H9 (cell line): ENCODE data around the gene EPB41. TPM values are rescaled to one million over a fixed set of nuclear protein-coding genes. Genes with fewer than 3 reads are reported as not detected.

Source experiments
- DNase-seq: peaks from one replicate; pipeline ENCODE4 v3.0.0-alpha.2; 2017
- H2AFZ ChIP-seq: one replicate; pipeline ENCODE4 v1.6.1; 2013; ENCODE audit warnings: mild to moderate bottlenecking, low read length, control low read depth, moderate library complexity
- H2AK5ac ChIP-seq: 2 replicates; pipeline ENCODE4 v1.6.1; 2013; ENCODE audit warnings: low read length, control low read depth, mixed read lengths; ENCODE audit not compliant: insufficient read length
- H2BK120ac ChIP-seq: one replicate; pipeline ENCODE4 v1.6.1; 2013; ENCODE audit warnings: low read depth, mild to moderate bottlenecking, low read length, control low read depth, inconsistent platforms; ENCODE audit not compliant: poor library complexity, severe bottlenecking
- H2BK12ac ChIP-seq: 2 replicates; pipeline ENCODE4 v1.6.1; 2013; ENCODE audit warnings: low read length, control low read depth, mixed read lengths, low read depth; ENCODE audit not compliant: insufficient read length
- H2BK15ac ChIP-seq: 2 replicates; pipeline ENCODE4 v1.6.1; 2013; ENCODE audit warnings: low read depth, low read length, control low read depth
- H2BK20ac ChIP-seq: one replicate; pipeline ENCODE4 v1.6.1; 2013; ENCODE audit warnings: low read depth, mild to moderate bottlenecking, low read length, control low read depth, inconsistent platforms; ENCODE audit not compliant: poor library complexity, severe bottlenecking
- H2BK5ac ChIP-seq: 2 replicates; pipeline ENCODE4 v1.6.1; 2013; ENCODE audit warnings: low read length, control low read depth, mixed read lengths; ENCODE audit not compliant: insufficient read length
- H3K14ac ChIP-seq: 2 replicates; pipeline ENCODE4 v1.6.1; 2013; ENCODE audit warnings: low read length, control low read depth; ENCODE audit not compliant: insufficient read depth
- H3K18ac ChIP-seq: 2 replicates; pipeline ENCODE4 v1.6.1; 2013; ENCODE audit warnings: low read depth, mild to moderate bottlenecking, mixed read lengths, low read length, control low read depth; ENCODE audit not compliant: insufficient read length
- H3K23ac ChIP-seq: 2 replicates; pipeline ENCODE4 v1.6.1; 2013; ENCODE audit warnings: low read length, control low read depth, mixed read lengths, low read depth; ENCODE audit not compliant: insufficient read length
- H3K23me2 ChIP-seq: 2 replicates; pipeline ENCODE4 v1.6.1; 2013; ENCODE audit warnings: low read depth, mild to moderate bottlenecking, mixed read lengths, low read length, control low read depth; ENCODE audit not compliant: insufficient read length, poor library complexity, severe bottlenecking
- H3K27ac ChIP-seq: 2 replicates; pipeline ENCODE4 v1.5.1; 2013; ENCODE audit warnings: low read length, control low read depth, mixed read lengths, low read depth; ENCODE audit not compliant: insufficient read length
- H3K27me3 ChIP-seq: 2 replicates; pipeline ENCODE4 v1.6.1; 2013; ENCODE audit warnings: low read length, control low read depth, inconsistent platforms; ENCODE audit not compliant: insufficient read depth
- H3K4ac ChIP-seq: 2 replicates; pipeline ENCODE4 v1.6.1; 2013; ENCODE audit warnings: low read depth, mild to moderate bottlenecking, control low read depth, inconsistent platforms, low read length, moderate library complexity
- H3K4me1 ChIP-seq: 2 replicates; pipeline ENCODE4 v1.6.1; 2013; ENCODE audit warnings: low read length, control low read depth, inconsistent platforms; ENCODE audit not compliant: insufficient read depth
- H3K4me2 ChIP-seq: 2 replicates; pipeline ENCODE4 v1.6.1; 2013; ENCODE audit warnings: low read length, control low read depth, mixed read lengths; ENCODE audit not compliant: insufficient read length, insufficient read depth
- H3K56ac ChIP-seq: 2 replicates; pipeline ENCODE4 v1.6.1; 2013; ENCODE audit warnings: low read depth, mild to moderate bottlenecking, mixed read lengths, low read length, control low read depth; ENCODE audit not compliant: insufficient read length
- H3K79me1 ChIP-seq: 2 replicates; pipeline ENCODE4 v1.6.1; 2013; ENCODE audit warnings: low read depth, mild to moderate bottlenecking, moderate library complexity, low read length, control low read depth, inconsistent platforms; ENCODE audit not compliant: insufficient read depth, poor library complexity, severe bottlenecking
- H3K79me2 ChIP-seq: 2 replicates; pipeline ENCODE4 v1.6.1; 2013; ENCODE audit warnings: low read length, control low read depth, inconsistent platforms; ENCODE audit not compliant: insufficient read depth
- H3K9ac ChIP-seq: 2 replicates; pipeline ENCODE4 v1.6.1; 2013; ENCODE audit warnings: low read length, control low read depth, mixed read lengths; ENCODE audit not compliant: insufficient read length; ENCODE audit errors: extremely low read depth
- H3K9me3 ChIP-seq: one replicate; pipeline ENCODE4 v1.6.1; 2013; ENCODE audit warnings: low read depth, low read length, inconsistent platforms; ENCODE audit not compliant: control insufficient read depth
- H3T11ph ChIP-seq: one replicate; pipeline ENCODE4 v1.6.1; 2013; ENCODE audit warnings: mild to moderate bottlenecking, low read length, control low read depth, inconsistent platforms
- H4K20me1 ChIP-seq: one replicate; pipeline ENCODE4 v1.6.1; 2013; ENCODE audit not compliant: control insufficient read depth, insufficient read length, insufficient read depth
- H4K5ac ChIP-seq: 2 replicates; pipeline ENCODE4 v1.6.1; 2013; ENCODE audit warnings: low read depth, mild to moderate bottlenecking, mixed read lengths, low read length, control low read depth; ENCODE audit not compliant: insufficient read length
- H4K8ac ChIP-seq: replicated peaks from 2 replicates; pipeline ENCODE4 v1.6.1; 2013; ENCODE audit warnings: low read length, control low read depth, mixed read lengths, low read depth; ENCODE audit not compliant: insufficient read length
- H4K91ac ChIP-seq: 2 replicates; pipeline ENCODE4 v1.6.1; 2013; ENCODE audit warnings: low read depth, mild to moderate bottlenecking, moderate library complexity, mixed read lengths, low read length, control low read depth; ENCODE audit not compliant: insufficient read length
- H3K27ac Mint-ChIP-seq, 3 experiments: 2 replicates in 2 of 3; 3 replicates in 1 of 3; pipeline ENCODE4 v1.8.0; 2020 to 2021; ENCODE audit warnings: mixed read lengths in 3 of 3, mild to moderate bottlenecking in 1 of 3, moderate library complexity in 1 of 3
- H3K27me3 Mint-ChIP-seq: 2 replicates; pipeline ENCODE4 v1.8.0; 2021; ENCODE audit warnings: low read depth, mild to moderate bottlenecking, moderate library complexity, mixed read lengths
- H3K36me3 Mint-ChIP-seq, 3 experiments: 2 replicates in 2 of 3; 3 replicates in 1 of 3; pipeline ENCODE4 v1.8.0; 2020 to 2021; ENCODE audit warnings: low read depth in 3 of 3, mixed read lengths in 3 of 3; ENCODE audit not compliant: insufficient read depth in 1 of 3
- H3K4me1 Mint-ChIP-seq, 2 experiments: 2 replicates each; pipeline ENCODE4 v1.8.0; 2020; ENCODE audit warnings: mixed read lengths in 2 of 2
- H3K4me3 Mint-ChIP-seq, 2 experiments: 2 replicates in 1 of 2; 3 replicates in 1 of 2; pipeline ENCODE4 v1.8.0; 2020 to 2021; ENCODE audit warnings: mild to moderate bottlenecking in 2 of 2, mixed read lengths in 2 of 2, moderate library complexity in 1 of 2
- H3K9me3 Mint-ChIP-seq, 2 experiments: 2 replicates in 1 of 2; 3 replicates in 1 of 2; pipeline ENCODE4 v1.8.0; 2020; ENCODE audit warnings: mild to moderate bottlenecking in 2 of 2, mixed read lengths in 2 of 2, moderate library complexity in 1 of 2
- CTCF ChIP-seq: fragments of 200-600 bp; sonication (generic); conservative IDR thresholded peaks from 3 replicates; pipeline ENCODE4 v1.8.0; 2021; ENCODE audit warnings: antibody characterized with exemption, mild to moderate bottlenecking
- WGBS: extraction: QIAGEN DNeasy Blood & Tissue Kit; methylation state at CpG from one replicate; pipeline ENCODE4 v1.1.7; 2013; ENCODE audit warnings: missing lambda C conversion rate, low lambda C conversion rate, mixed read lengths; ENCODE audit not compliant: insufficient read length; ENCODE audit errors: extremely low coverage; 5-methylcytosine and 5-hydroxymethylcytosine counted together
- total RNA-seq: library from RNA; stranded (reverse); gene quantifications from 2 replicates; pipeline ENCODE4 v1.2.1, GENCODE V29; 2021

EPB41 gene
- total RNA-seq, 1 experiment from 2014 or later, result 75.4 TPM

DNA sequence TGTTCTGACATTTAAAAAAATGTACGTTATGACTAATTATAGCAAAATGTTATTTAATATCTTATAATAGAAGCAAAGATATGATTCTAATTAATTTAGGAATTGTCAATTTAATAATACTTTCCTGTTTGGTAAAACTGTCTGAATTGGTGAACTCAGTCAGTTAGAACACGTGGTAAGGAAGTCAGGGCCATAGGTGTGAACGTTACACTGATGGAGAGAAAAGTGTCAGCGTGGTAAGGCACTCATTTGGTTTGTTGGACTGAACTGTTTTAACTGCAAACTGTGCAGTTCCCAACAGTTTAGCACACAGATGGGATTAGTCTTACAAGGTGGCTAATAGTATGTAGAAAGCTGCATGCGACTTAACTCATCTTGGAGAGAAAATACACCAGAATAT is 102.9 kb downstream of the EPB41 start:
- no peaks in the 10 kb centered on the region for H3K9me3 ChIP-seq
- H3K23me2 ChIP-seq, result no peaks in the 10 kb centered on the region
- no peak overlapping the region for H4K5ac ChIP-seq
- no peaks in the 10 kb centered on the region for H4K20me1 ChIP-seq
- H3K79me1 ChIP-seq, result no peaks in the 10 kb centered on the region
- no CpG with 5 or more reads among the region's 5 CpGs for WGBS
- no peak overlapping the region for H2BK5ac ChIP-seq
- no peak overlapping the region for H2BK12ac ChIP-seq
- Mint-ChIP-seq H3K4me3 (no peak overlapping the region), H3K27me3 (no peaks in the 10 kb centered on the region), H3K36me3 (no peaks in the 10 kb centered on the region; a peak in 1 of 7 replicates), H3K27ac (no peak overlapping the region), H3K9me3 (no peaks in the 10 kb centered on the region), H3K4me1 (no peaks in the 10 kb centered on the region)
- no peak overlapping the region for H3K4ac ChIP-seq
- H3K79me2 ChIP-seq, result no peaks in the 10 kb centered on the region
- H3K14ac ChIP-seq, result no peak overlapping the region
- no peak for DNase-seq
- H2BK120ac ChIP-seq, result no peak overlapping the region
- TF ChIP-seq CTCF, result no peak
- no peak overlapping the region for H3K27ac ChIP-seq
- no peak overlapping the region for H3T11ph ChIP-seq
- no peak overlapping the region for H2BK20ac ChIP-seq
- no peak overlapping the region for H4K8ac ChIP-seq
- no peak overlapping the region for H2AFZ ChIP-seq
- H4K91ac ChIP-seq, result no peak overlapping the region
- H3K27me3 ChIP-seq, result no peaks in the 10 kb centered on the region
- H3K18ac ChIP-seq, result no peak overlapping the region
- no peak overlapping the region for H2BK15ac ChIP-seq
- H3K9ac ChIP-seq, result no peak overlapping the region
- no peaks in the 10 kb centered on the region for H3K4me1 ChIP-seq
- no peak overlapping the region for H3K56ac ChIP-seq
- H2AK5ac ChIP-seq, result no peak overlapping the region
- H3K4me2 ChIP-seq, result no peak overlapping the region
- no peak overlapping the region for H3K23ac ChIP-seq
